HFF-Myc (cell line): ENCODE measurements around the gene GSTM1.
"Not testable (repeated sequence)": the region's sequence is repeated elsewhere in the genome, so short reads cannot be mapped to it uniquely, and the experiment has no call there.

Experiments used
- DNase-seq: peaks from one replicate; pipeline ENCODE4 v3.0.0-alpha.2; 2011; ENCODE audit warnings: low read depth; ENCODE audit errors: extremely low read depth
- H3K4me3 ChIP-seq: replicated peaks from 2 replicates; pipeline ENCODE4 v1.5.1; 2011; ENCODE audit warnings: low read depth, mild to moderate bottlenecking, control low read depth, low read length
- CTCF ChIP-seq: IDR thresholded peaks from 2 replicates; pipeline ENCODE4 v1.5.1; 2012; ENCODE audit warnings: mild to moderate bottlenecking, low read depth, low read length, control low read depth; ENCODE audit errors: missing control alignments

Gene GSTM1

GRCh38 chr1:109689844-109690405, 2.3 kb downstream of the GSTM1 start:
- no peak overlapping the region for H3K4me3 ChIP-seq
- no peak for TF ChIP-seq CTCF
- no peak for DNase-seq

- no peak overlapping the region for H3K4me3 ChIP-seq
- no peak for TF ChIP-seq CTCF
- no peak for DNase-seq
These were observed 4.1 kb downstream of the GSTM1 start for GRCh38 chr1:109691759-109692158.

- H3K4me3 ChIP-seq, DNase-seq: not testable (repeated sequence)
These were observed 6.8 kb downstream of the GSTM1 start for GRCh38 chr1:109694400-109694799.

GRCh38 chr1:109695138-109695537, 7.5 kb downstream of the GSTM1 start:
- not testable (repeated sequence) for DNase-seq, H3K4me3 ChIP-seq

GRCh38 chr1:109697066-109697465, 9.4 kb downstream of the GSTM1 start:
- no peak for TF ChIP-seq CTCF
- no peak overlapping the region for H3K4me3 ChIP-seq
- no peak for DNase-seq

GRCh38 chr1:109697861-109698260, 10.2 kb downstream of the GSTM1 start:
- H3K4me3 ChIP-seq, DNase-seq: not testable (repeated sequence)

- not testable (repeated sequence) for DNase-seq, H3K4me3 ChIP-seq
These were observed 15.3 kb downstream of the GSTM1 start for GRCh38 chr1:109702940-109703339.

- DNase-seq: no peak
- TF ChIP-seq CTCF: no peak
- H3K4me3 ChIP-seq: no peak overlapping the region
These were observed 16.6 kb downstream of the GSTM1 start for GRCh38 chr1:109704173-109704572.

GRCh38 chr1:109705411-109705810, 17.8 kb downstream of the GSTM1 start:
- DNase-seq: no peak
- no peak for TF ChIP-seq CTCF
- H3K4me3 ChIP-seq: no peak overlapping the region

- not testable (repeated sequence) for DNase-seq, H3K4me3 ChIP-seq
These were observed 21.3 kb downstream of the GSTM1 start for GRCh38 chr1:109708949-109709348.

GRCh38 chr1:109709822-109710221, 22.2 kb downstream of the GSTM1 start:
- H3K4me3 ChIP-seq, DNase-seq: not testable (repeated sequence)

GRCh38 chr1:109711593-109712320, 24.1 kb downstream of the GSTM1 start, which contains the start of gene GSTM5:
GSTM5 (plus strand) TSS chr1:109712251; CDS start chr1:109712313, 62 bp downstream.
- not testable (repeated sequence) for DNase-seq
- peak within 1 kb of the TSS; percentile 7; the same call in 1 of the 2 replicates for H3K4me3 ChIP-seq
